ENCODE results near the gene CFAP73. TPM values are rescaled to one million over a fixed set of nuclear protein-coding genes. Genes with fewer than 3 reads are reported as not detected.

Gene CFAP73
- total RNA-seq, result under 1 TPM in 1 of 4 donors, not detected in 3; 0.26 TPM

DNA sequence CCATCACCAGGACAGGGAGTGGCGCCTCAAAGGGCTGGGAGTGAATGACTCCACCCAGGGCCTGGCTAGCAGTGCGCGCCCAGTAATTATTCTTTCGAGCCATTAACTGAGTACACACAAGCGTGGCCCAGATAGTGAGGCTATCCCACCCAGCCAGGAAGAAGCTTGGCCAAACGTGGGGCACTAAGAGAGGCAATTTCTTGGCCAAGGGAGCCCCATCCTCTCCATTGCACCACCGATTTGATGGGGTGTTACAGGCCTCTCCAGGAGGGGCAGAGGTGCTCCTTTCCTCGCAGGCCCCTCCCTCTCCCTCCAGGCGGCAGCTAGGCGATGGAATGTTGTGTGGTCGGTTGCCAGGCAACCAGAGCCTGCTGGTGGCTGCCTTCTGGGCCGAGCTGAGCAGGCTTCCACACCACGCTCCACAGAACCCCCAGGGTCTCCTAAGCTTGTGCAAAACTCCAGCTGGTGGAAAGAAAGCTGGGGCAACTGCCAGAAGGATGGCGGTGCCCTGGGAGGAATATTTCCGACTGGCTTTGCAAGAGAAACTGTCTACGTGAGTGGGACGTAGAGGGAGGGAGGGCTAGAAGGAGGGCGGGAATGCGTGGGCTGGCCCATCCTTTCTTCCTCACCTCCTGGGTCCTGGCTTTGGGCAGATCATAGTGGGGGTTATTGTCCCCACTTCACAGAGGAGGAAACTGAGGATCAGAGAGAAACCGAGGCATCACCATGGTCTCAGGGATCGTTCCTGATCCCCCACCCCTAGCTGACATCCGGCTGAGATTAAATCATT is at the start of gene CFAP73:
Gene CFAP73, plus strand, starts transcription at position 364 of the 790 bp plus-strand sequence. Its CDS starts 134 bp downstream, at position 498.
- TF ChIP-seq, protein P1, sequence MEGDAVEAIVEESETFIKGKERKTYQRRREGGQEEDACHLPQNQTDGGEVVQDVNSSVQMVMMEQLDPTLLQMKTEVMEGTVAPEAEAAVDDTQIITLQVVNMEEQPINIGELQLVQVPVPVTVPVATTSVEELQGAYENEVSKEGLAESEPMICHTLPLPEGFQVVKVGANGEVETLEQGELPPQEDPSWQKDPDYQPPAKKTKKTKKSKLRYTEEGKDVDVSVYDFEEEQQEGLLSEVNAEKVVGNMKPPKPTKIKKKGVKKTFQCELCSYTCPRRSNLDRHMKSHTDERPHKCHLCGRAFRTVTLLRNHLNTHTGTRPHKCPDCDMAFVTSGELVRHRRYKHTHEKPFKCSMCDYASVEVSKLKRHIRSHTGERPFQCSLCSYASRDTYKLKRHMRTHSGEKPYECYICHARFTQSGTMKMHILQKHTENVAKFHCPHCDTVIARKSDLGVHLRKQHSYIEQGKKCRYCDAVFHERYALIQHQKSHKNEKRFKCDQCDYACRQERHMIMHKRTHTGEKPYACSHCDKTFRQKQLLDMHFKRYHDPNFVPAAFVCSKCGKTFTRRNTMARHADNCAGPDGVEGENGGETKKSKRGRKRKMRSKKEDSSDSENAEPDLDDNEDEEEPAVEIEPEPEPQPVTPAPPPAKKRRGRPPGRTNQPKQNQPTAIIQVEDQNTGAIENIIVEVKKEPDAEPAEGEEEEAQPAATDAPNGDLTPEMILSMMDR (IDR thresholded peaks at IDR 0.05), result peak in 1 of 6 experiments; percentile 25
- peak in 1 of 4 donors; percentile 14 for TF ChIP-seq POLR2A (IDR thresholded peaks at IDR 0.05)
- no peak for DNase-seq
- intact Hi-C loops (cut with DNase I), result no loop called here
- Histone ChIP-seq H3K27ac (peak within 1 kb of the TSS in 2 of 4 donors; percentile 28 to 33), H3K4me1 (peaks cover 0 to 39% (median 20%) of the 10 kb centered on the region in 3 donors), H3K4me3 (peak within 1 kb of the TSS in 1 of 4 donors; percentile 26), H3K27me3 (peaks cover 0 to 46% (median 0%) of the 10 kb centered on the region in 4 donors), H3K9me3 (no peaks in the 10 kb centered on the region), H3K36me3 (no peaks in the 10 kb centered on the region)
- WGBS, 2 donors, result 20 to 26% methylated on average over 17 to 18 of the region's 22 CpGs

DNA sequence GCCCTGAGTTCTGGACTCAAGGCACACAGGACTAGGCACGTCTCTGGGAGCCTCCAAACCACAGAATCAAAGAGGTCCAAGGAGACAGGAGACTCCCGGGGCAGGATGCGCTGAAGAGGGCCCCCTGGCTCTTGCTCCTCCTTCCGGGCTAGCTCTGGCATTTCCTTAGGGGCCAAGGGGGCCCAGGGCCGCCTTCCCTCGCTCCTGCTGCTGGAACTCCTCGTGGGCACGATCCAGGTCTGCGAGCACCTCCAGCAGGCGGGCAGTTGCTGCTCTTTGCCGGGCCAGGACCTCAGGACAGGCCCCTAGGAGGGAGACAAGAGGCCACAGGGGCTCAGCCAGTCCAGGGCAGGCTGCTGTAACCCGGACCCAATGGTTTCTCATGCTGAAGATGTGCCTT is 49.8 kb upstream of the CFAP73 start:
- DNase-seq, result no peak
- H3K4me1 ChIP-seq, result peaks cover 0 to 21% (median 7%) of the 10 kb centered on the region in 3 donors
- peaks cover 0 to 18% (median 0%) of the 10 kb centered on the region in 3 donors for H3K36me3 ChIP-seq
- H3K27me3 ChIP-seq, result peaks cover 0 to 26% (median 0%) of the 10 kb centered on the region in 4 donors
- intact Hi-C loops (cut with DNase I), result no loop called here
- H3K27ac ChIP-seq, result no peak overlapping the region
- no peaks in the 10 kb centered on the region for H3K9me3 ChIP-seq
- H3K4me3 ChIP-seq, result no peak overlapping the region
- TF ChIP-seq POLR2A (IDR thresholded peaks at IDR 0.05), result no peak
- TF ChIP-seq, protein P1 (IDR thresholded peaks at IDR 0.05), result no peak
- WGBS, 2 donors, result 76% methylated on average over 12 of the region's 12 CpGs; no CpG with 5 or more reads in 1 of the 2 donors

DNA sequence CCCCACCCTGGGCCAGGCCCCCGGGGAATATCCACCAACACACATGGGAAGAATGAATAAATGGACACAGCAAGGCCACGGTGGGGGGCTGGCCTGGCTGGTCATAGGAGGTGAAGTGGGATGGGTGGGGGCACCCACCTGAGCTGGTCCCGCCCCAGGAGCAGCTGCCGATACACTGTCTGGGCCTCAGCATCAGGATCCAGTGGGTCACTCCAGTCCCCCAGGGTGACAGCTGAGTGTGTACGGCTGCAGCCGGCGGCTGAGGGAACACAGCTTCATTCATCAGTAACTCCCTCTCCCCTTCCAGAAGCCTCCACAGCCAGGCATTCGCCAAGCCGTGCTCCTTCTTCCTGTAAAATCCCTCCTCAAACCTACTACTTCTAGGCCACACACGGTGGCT is 47.8 kb upstream of the CFAP73 start:
- H3K4me3 ChIP-seq, result no peak overlapping the region
- no peak for DNase-seq
- no peaks in the 10 kb centered on the region for H3K9me3 ChIP-seq
- 79 to 90% methylated on average over 3 to 7 of the region's 10 CpGs for WGBS, 2 donors
- intact Hi-C loops (cut with DNase I), result no loop called here
- H3K4me1 ChIP-seq, result peaks cover 0 to 21% (median 7%) of the 10 kb centered on the region in 3 donors
- peaks cover 0 to 34% (median 0%) of the 10 kb centered on the region in 3 donors for H3K36me3 ChIP-seq
- H3K27me3 ChIP-seq, result peaks cover 0 to 26% (median 0%) of the 10 kb centered on the region in 4 donors
- TF ChIP-seq, protein P1 (IDR thresholded peaks at IDR 0.05), result no peak
- no peak for TF ChIP-seq POLR2A (IDR thresholded peaks at IDR 0.05)
- no peak overlapping the region for H3K27ac ChIP-seq

DNA sequence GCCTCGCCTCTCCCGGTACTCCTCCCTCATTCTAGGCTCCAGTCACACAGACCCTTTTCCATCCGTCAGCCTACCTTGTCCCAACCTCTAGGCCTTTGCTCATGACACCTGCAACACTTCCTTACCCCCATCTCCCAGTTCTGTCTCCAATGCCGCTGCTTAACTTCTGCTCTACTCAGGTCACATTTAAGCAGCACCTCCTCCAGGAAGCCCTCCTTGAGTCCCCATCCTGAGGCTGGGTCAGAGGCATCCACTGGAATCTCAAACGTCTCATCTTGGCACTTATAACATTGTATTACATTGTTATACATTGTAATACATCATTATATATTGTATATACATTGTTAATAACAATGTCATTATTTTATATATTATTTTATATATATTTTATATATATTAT is 46.7 kb upstream of the CFAP73 start:
- WGBS, 2 donors, result 79 to 88% methylated on average over 5 of the region's 5 CpGs
- no peak overlapping the region for H3K27ac ChIP-seq
- H3K36me3 ChIP-seq, result peaks cover 0 to 42% (median 4%) of the 10 kb centered on the region in 3 donors
- H3K27me3 ChIP-seq, result peaks cover 0 to 26% (median 0%) of the 10 kb centered on the region in 4 donors
- H3K9me3 ChIP-seq, result no peaks in the 10 kb centered on the region
- intact Hi-C loops (cut with DNase I), result no loop called here
- no peak for DNase-seq
- no peak overlapping the region for H3K4me3 ChIP-seq
- no peak for TF ChIP-seq POLR2A (IDR thresholded peaks at IDR 0.05)
- TF ChIP-seq, protein P1 (IDR thresholded peaks at IDR 0.05), result no peak
- peaks cover 0 to 21% (median 7%) of the 10 kb centered on the region in 3 donors for H3K4me1 ChIP-seq
